K562 (cell line): ENCODE results near the gene PCDHGB1. TPM values are rescaled to one million over a fixed set of nuclear protein-coding genes. Genes with fewer than 3 reads are reported as not detected.

Experiments used
- CXXC5 ChIP-seq: fragments of 250-450 bp; sonication (Bioruptor Pico); IDR thresholded peaks from 2 replicates; pipeline ENCODE4 v1.8.0; 2022; ENCODE audit warnings: inconsistent platforms, mild to moderate bottlenecking, moderate library complexity
- ELF2 ChIP-seq: fragments of 250-450 bp; sonication (Bioruptor Pico); IDR thresholded peaks from 2 replicates; pipeline ENCODE4 v1.5.0; 2021; ENCODE audit warnings: mild to moderate bottlenecking
- GABPA ChIP-seq: fragments of 200-800 bp; sonication (Bioruptor generic); conservative IDR thresholded peaks from 2 replicates; pipeline ENCODE4 v1.6.1; 2016; ENCODE audit warnings: low read depth, missing genetic modification characterization, missing compliant biosample characterization
- IRF1 ChIP-seq: sonication (generic); formaldehyde crosslinking; IDR thresholded peaks from 2 replicates; pipeline ENCODE4 v1.8.0; 2022; ENCODE audit warnings: missing genetic modification reagents, mild to moderate bottlenecking, borderline replicate concordance
- NR3C1 ChIP-seq: sonication (generic); formaldehyde crosslinking; IDR thresholded peaks from 2 replicates; pipeline ENCODE4 v1.8.1; 2022; ENCODE audit warnings: missing genetic modification reagents
- NUFIP1 ChIP-seq: fragments of 450-650 bp; IDR thresholded peaks from 2 replicates; pipeline ENCODE4 v1.6.1; 2018; ENCODE audit not compliant: partially characterized antibody
- OTX1 ChIP-seq: fragments of 450-650 bp; formaldehyde crosslinking; IDR thresholded peaks from 2 replicates; pipeline ENCODE4 v1.4.0; 2022; ENCODE audit warnings: mild to moderate bottlenecking
- SPI1 ChIP-seq: IDR thresholded peaks from 2 replicates; pipeline ENCODE4 v1.6.1; 2011; ENCODE audit warnings: low read depth, low read length, control low read depth, borderline replicate concordance
- TBP ChIP-seq: optimal IDR thresholded peaks from 2 replicates; pipeline ENCODE3; 2011; ENCODE audit warnings: low read depth, low read length, improper control_type of control experiment
- UBTF ChIP-seq, 2 experiments: IDR thresholded peaks; 2 replicates each; pipeline ENCODE4 v1.6.1; 2012; ENCODE audit warnings: improper control_type of control experiment in 2 of 2, low read depth in 2 of 2, low read length in 2 of 2, borderline replicate concordance in 1 of 2
- ZFX ChIP-seq: sonication (generic); formaldehyde crosslinking; IDR thresholded peaks from 2 replicates; pipeline ENCODE4 v1.8.0; 2022; ENCODE audit warnings: mild to moderate bottlenecking, missing genetic modification reagents, moderate library complexity
- polyA plus RNA-seq, 8 experiments: library from polyadenylated mRNA; depleted of rRNA in 4 of 8; stranded (reverse) in 5 of 8; unstranded in 3 of 8; fragments of >200 nt; fragmentation: Nextera tagmentation in 2 of 8; fragmentation: Illumina TruSeq in 1 of 8; extraction: Ambion mirVana in 2 of 8; extraction: Trizol in 1 of 8; gene quantifications; 2 replicates each; pipeline versions ENCODE4 v1.2.1 to v1.2.3, GENCODE V29; 2011 to 2014; ENCODE audit warnings: inconsistent platforms in 1 of 8, missing spikeins in 1 of 8
- total RNA-seq, 7 experiments: library from RNA; depleted of rRNA in 6 of 7; stranded (reverse); fragments of >200 nt in 6 of 7; fragmentation: Illumina TruSeq in 2 of 7; extraction: Trizol in 2 of 7; gene quantifications; 2 replicates each; pipeline versions ENCODE4 v1.2.1 to v1.2.3, GENCODE V29; 2011 to 2021; ENCODE audit warnings: low replicate concordance in 1 of 7
- TF ChIP-seq, protein P1 (sequence below), 2 experiments: fragments of 450-650 bp; formaldehyde crosslinking in 1 of 2; IDR thresholded peaks; 2 replicates each; pipeline versions ENCODE4 v1.4.0 to v1.6.1; 2014 to 2020; ENCODE audit warnings: mild to moderate bottlenecking in 2 of 2, borderline replicate concordance in 1 of 2, low read depth in 1 of 2
- TF ChIP-seq, protein P2 (sequence below): conservative IDR thresholded peaks from 2 replicates; pipeline ENCODE4 v1.6.1; 2011; ENCODE audit warnings: low read depth, mild to moderate bottlenecking, low read length; ENCODE audit not compliant: control insufficient read depth

Gene PCDHGB1
- total and polyA plus RNA-seq, 9 of the 15 experiments (the other 6 are each of a cell fraction or from before 2014, with no cell fraction given), result 0.06 to 0.20 (median 0.07) TPM; not detected in 2

GRCh38 chr5:141320225-141321169, 29.4 kb upstream of the PCDHGB1 start, which contains the start of gene TAF7 (continued):
- TF ChIP-seq UBTF (IDR thresholded peaks at IDR 0.05; ENCODE audit: borderline replicate concordance in 1 of 2, low read depth in 2 of 2, low read length in 2 of 2), result 0 out of 4 replicates have a peak, but pooled peaks of 1 of the 2 experiments have one; percentile 51
- no peak for TF ChIP-seq NR3C1 (CRISPR knock-in tag)
- no peak for TF ChIP-seq IRF1 (CRISPR knock-in tag)
- peak; percentile 9; the same call in 1 of the 2 replicates for TF ChIP-seq OTX1 (CRISPR knock-in tag)
- TF ChIP-seq, protein P1, sequence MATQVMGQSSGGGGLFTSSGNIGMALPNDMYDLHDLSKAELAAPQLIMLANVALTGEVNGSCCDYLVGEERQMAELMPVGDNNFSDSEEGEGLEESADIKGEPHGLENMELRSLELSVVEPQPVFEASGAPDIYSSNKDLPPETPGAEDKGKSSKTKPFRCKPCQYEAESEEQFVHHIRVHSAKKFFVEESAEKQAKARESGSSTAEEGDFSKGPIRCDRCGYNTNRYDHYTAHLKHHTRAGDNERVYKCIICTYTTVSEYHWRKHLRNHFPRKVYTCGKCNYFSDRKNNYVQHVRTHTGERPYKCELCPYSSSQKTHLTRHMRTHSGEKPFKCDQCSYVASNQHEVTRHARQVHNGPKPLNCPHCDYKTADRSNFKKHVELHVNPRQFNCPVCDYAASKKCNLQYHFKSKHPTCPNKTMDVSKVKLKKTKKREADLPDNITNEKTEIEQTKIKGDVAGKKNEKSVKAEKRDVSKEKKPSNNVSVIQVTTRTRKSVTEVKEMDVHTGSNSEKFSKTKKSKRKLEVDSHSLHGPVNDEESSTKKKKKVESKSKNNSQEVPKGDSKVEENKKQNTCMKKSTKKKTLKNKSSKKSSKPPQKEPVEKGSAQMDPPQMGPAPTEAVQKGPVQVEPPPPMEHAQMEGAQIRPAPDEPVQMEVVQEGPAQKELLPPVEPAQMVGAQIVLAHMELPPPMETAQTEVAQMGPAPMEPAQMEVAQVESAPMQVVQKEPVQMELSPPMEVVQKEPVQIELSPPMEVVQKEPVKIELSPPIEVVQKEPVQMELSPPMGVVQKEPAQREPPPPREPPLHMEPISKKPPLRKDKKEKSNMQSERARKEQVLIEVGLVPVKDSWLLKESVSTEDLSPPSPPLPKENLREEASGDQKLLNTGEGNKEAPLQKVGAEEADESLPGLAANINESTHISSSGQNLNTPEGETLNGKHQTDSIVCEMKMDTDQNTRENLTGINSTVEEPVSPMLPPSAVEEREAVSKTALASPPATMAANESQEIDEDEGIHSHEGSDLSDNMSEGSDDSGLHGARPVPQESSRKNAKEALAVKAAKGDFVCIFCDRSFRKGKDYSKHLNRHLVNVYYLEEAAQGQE (IDR thresholded peaks at IDR 0.05; ENCODE audit: borderline replicate concordance), result peak; percentile 50; the same call in 1 of the 2 replicates
- TF ChIP-seq, protein P1 (CRISPR knock-in tag; IDR thresholded peaks at IDR 0.05; ENCODE audit: low read depth), result no peak; the same call in 1 of the 2 replicates
- peak; percentile 95 for TF ChIP-seq GABPA (tag)
- TF ChIP-seq ELF2 (CRISPR knock-in tag), result peak; percentile 84
- TF ChIP-seq SPI1, result peak; percentile 99
- TF ChIP-seq, protein P2, sequence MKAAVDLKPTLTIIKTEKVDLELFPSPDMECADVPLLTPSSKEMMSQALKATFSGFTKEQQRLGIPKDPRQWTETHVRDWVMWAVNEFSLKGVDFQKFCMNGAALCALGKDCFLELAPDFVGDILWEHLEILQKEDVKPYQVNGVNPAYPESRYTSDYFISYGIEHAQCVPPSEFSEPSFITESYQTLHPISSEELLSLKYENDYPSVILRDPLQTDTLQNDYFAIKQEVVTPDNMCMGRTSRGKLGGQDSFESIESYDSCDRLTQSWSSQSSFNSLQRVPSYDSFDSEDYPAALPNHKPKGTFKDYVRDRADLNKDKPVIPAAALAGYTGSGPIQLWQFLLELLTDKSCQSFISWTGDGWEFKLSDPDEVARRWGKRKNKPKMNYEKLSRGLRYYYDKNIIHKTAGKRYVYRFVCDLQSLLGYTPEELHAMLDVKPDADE, result peak; percentile 59; the same call in 1 of the 2 replicates
- TF ChIP-seq CXXC5 (CRISPR knock-in tag), result peak; percentile 91
- peak; percentile 99 for TF ChIP-seq ZFX (CRISPR knock-in tag)
- TF ChIP-seq NUFIP1, result no peak
- TF ChIP-seq TBP, result peak; percentile 88
